ENCODE data around the gene FSTL5.

FSTL5 gene

GRCh38 chr4:161403781-161404180 lies 760.0 kb downstream of the FSTL5 start:
- H3K9ac ChIP-seq (ENCODE audit: low read length): no peak overlapping the region
- H2AFZ ChIP-seq (ENCODE audit: low read depth, low read length, severe bottlenecking): no peak overlapping the region
- no peaks in the 10 kb centered on the region for H3K79me2 ChIP-seq (ENCODE audit: insufficient read depth, low read length)
- TF ChIP-seq EZH2phosphoT487 (conservative IDR thresholded peaks at IDR 0.05; ENCODE audit: low read length) (no peak), CTCF (IDR thresholded peaks at IDR 0.05; ENCODE audit: insufficient read depth, low read length, poor library complexity, severe bottlenecking) (no peak)
- no peaks in the 10 kb centered on the region for H3K36me3 ChIP-seq (ENCODE audit: low read length)
- H3K4me2 ChIP-seq (ENCODE audit: low read depth, low read length, poor library complexity, severe bottlenecking): no peak overlapping the region
- no peaks in the 10 kb centered on the region for H3F3A ChIP-seq (ENCODE audit: insufficient read depth)
- no peaks in the 10 kb centered on the region for H3K9me3 ChIP-seq (ENCODE audit: insufficient read depth, low read length)
- H4K20me1 ChIP-seq (ENCODE audit: low read depth, low read length): no peaks in the 10 kb centered on the region
- H3K9me2 ChIP-seq (replicated peaks; ENCODE audit: insufficient read depth, low read length): no peaks in the 10 kb centered on the region
- H3K27me3 ChIP-seq (ENCODE audit: low read length): no peaks in the 10 kb centered on the region
- no peak overlapping the region for H3K4me3 ChIP-seq (ENCODE audit: insufficient read depth, low read length, poor library complexity, severe bottlenecking)
- no peak overlapping the region for H3K27ac ChIP-seq (ENCODE audit: low read depth, low read length)

- Histone ChIP-seq H3K27ac (ENCODE audit: low read depth, low read length) (no peak overlapping the region), H3K9me3 (ENCODE audit: insufficient read depth, low read length) (no peaks in the 10 kb centered on the region), H3K4me2 (ENCODE audit: low read depth, low read length, poor library complexity, severe bottlenecking) (no peak overlapping the region), H3K9ac (ENCODE audit: low read length) (no peak overlapping the region), H3F3A (ENCODE audit: insufficient read depth) (no peaks in the 10 kb centered on the region), H2AFZ (ENCODE audit: low read depth, low read length, severe bottlenecking) (no peak overlapping the region), H3K4me3 (ENCODE audit: insufficient read depth, low read length, poor library complexity, severe bottlenecking) (no peak overlapping the region), H3K9me2 (replicated peaks; ENCODE audit: insufficient read depth, low read length) (no peaks in the 10 kb centered on the region), H4K20me1 (ENCODE audit: low read depth, low read length) (no peaks in the 10 kb centered on the region), H3K79me2 (ENCODE audit: insufficient read depth, low read length) (no peaks in the 10 kb centered on the region), H3K36me3 (ENCODE audit: low read length) (no peaks in the 10 kb centered on the region), H3K27me3 (ENCODE audit: low read length) (no peaks in the 10 kb centered on the region)
- TF ChIP-seq CTCF (IDR thresholded peaks at IDR 0.05; ENCODE audit: insufficient read depth, low read length, poor library complexity, severe bottlenecking): no peak
- no peak for TF ChIP-seq EZH2phosphoT487 (conservative IDR thresholded peaks at IDR 0.05; ENCODE audit: low read length)
These were observed 770.2 kb downstream of the FSTL5 start for GRCh38 chr4:161393602-161394001.

GRCh38 chr4:161382655-161383054 lies 781.1 kb downstream of the FSTL5 start:
- Histone ChIP-seq H3K9me2 (replicated peaks; ENCODE audit: insufficient read depth, low read length) (no peaks in the 10 kb centered on the region), H3K36me3 (ENCODE audit: low read length) (no peaks in the 10 kb centered on the region), H2AFZ (ENCODE audit: low read depth, low read length, severe bottlenecking) (no peak overlapping the region), H3K4me3 (ENCODE audit: insufficient read depth, low read length, poor library complexity, severe bottlenecking) (no peak overlapping the region), H3K9me3 (ENCODE audit: insufficient read depth, low read length) (no peaks in the 10 kb centered on the region), H3K27me3 (ENCODE audit: low read length) (no peaks in the 10 kb centered on the region), H4K20me1 (ENCODE audit: low read depth, low read length) (no peaks in the 10 kb centered on the region), H3K4me2 (ENCODE audit: low read depth, low read length, poor library complexity, severe bottlenecking) (no peak overlapping the region), H3K79me2 (ENCODE audit: insufficient read depth, low read length) (no peaks in the 10 kb centered on the region), H3F3A (ENCODE audit: insufficient read depth) (no peaks in the 10 kb centered on the region), H3K9ac (ENCODE audit: low read length) (no peak overlapping the region), H3K27ac (ENCODE audit: low read depth, low read length) (no peak overlapping the region)
- TF ChIP-seq EZH2phosphoT487 (conservative IDR thresholded peaks at IDR 0.05; ENCODE audit: low read length): no peak
- no peak for TF ChIP-seq CTCF (IDR thresholded peaks at IDR 0.05; ENCODE audit: insufficient read depth, low read length, poor library complexity, severe bottlenecking)

Data from SU-DHL-6 (cell line).